Activated naive CD4-positive, alpha-beta T cell treated with anti-CD3 and anti-CD28 coated beads, Interleukin-2, amount 50 U/mL, for 72 hours (primary cell): ENCODE measurements around the gene NKPD1. TPM values are rescaled to one million over a fixed set of nuclear protein-coding genes. Genes with fewer than 3 reads are reported as not detected.
A peak's percentile ranks its signal among the peaks of the same experiment; 100 is the strongest.

Experiments used
- ATAC-seq, 2 donors: fragments of 150-1000 bp; cut with Tn5 transposase; 2 replicates each; pipeline ENCODE4 v1.10.0; 2021; ENCODE audit warnings: mild to moderate bottlenecking in 2 of 2, moderate library complexity in 2 of 2
- DNase-seq, 2 donors: peaks; one replicate each; pipeline ENCODE4 v3.0.0; 2021 to 2022; ENCODE audit warnings: low spot score in 2 of 2
- H3K27ac Mint-ChIP-seq, 2 donors: one replicate each; pipeline ENCODE4 v1.8.0; 2022; ENCODE audit warnings: mild to moderate bottlenecking in 2 of 2, mixed read lengths in 2 of 2
- H3K36me3 Mint-ChIP-seq, 2 donors: one replicate each; pipeline ENCODE4 v1.8.0; 2022; ENCODE audit warnings: mixed read lengths in 2 of 2
- H3K9me3 Mint-ChIP-seq, 2 donors: one replicate each; pipeline ENCODE4 v1.8.0; 2022; ENCODE audit warnings: mixed read lengths in 2 of 2
- total RNA-seq, 2 donors: library from RNA; stranded (reverse); gene quantifications; one replicate each; pipeline ENCODE4 v1.2.3, GENCODE V29; 2022

Gene NKPD1
- total RNA-seq, 2 donors from 2014 or later: 0.14 TPM; not detected in 1

DNA sequence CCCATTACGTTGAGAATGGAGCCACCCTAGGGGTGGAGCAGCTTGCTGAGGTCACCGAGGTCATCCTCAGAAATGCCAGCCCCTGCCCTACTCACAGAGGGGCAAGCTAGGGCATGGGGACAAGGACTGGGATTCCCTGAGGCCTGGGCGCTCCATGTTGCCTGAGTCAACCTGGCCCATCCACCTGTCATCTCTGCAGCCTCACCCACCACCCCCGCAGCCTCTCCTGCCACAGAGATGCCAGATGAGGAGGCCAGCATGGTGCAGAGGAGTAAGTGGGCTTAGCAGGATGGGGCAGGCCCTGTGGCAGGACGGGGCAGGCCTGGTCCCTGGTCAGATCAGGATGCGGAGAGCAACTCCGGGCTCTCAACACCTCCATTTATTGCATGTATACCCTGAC lies 9.5 kb downstream of the NKPD1 start:
- Mint-ChIP-seq H3K27ac (peak overlapping the region in 1 of 2 donors; percentile 7), H3K9me3 (peaks cover 0 to 4% of the 10 kb centered on the region in 2 donors), H3K36me3 (peaks cover 5 to 11% of the 10 kb centered on the region in 2 donors)
- DNase-seq (no peak), ATAC-seq (no peak)

- Mint-ChIP-seq H3K9me3 (peaks cover 0 to 4% of the 10 kb centered on the region in 2 donors), H3K36me3 (peaks cover 5 to 11% of the 10 kb centered on the region in 2 donors), H3K27ac (no peak overlapping the region)
- DNase-seq (no peak), ATAC-seq (peak in 1 of 2 donors; percentile 34)
Observed at GRCh38 chr19:45150751-45151281, 10.0 kb downstream of the NKPD1 start.

DNA sequence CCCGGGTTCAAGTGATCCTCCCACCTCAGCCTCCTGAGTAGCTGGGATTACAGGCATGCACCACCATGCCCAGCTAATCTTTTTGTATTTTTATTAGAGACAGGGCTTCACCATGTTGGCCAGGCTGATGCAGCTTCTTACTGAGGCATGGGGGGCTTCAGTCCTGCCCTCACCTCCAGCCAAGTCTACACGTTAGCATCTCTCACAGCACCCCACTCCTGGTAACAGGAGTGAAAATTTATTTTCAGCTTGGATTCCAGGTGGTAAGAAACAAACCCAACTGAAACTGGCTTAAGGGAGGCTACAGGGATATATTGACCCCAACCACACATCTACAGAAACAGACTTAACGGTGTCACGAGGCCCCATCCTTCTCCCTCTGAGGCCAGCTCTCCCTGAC lies 10.6 kb downstream of the NKPD1 start:
- no peak overlapping the region for H3K27ac Mint-ChIP-seq
- peaks cover 5 to 11% of the 10 kb centered on the region in 2 donors for H3K36me3 Mint-ChIP-seq
- DNase-seq: no peak
- no peak for ATAC-seq
- H3K9me3 Mint-ChIP-seq: peaks cover 0 to 4% of the 10 kb centered on the region in 2 donors

- DNase-seq (no peak), ATAC-seq (no peak)
- peaks cover 5 to 9% of the 10 kb centered on the region in 2 donors for H3K36me3 Mint-ChIP-seq
- H3K9me3 Mint-ChIP-seq: peaks cover 0 to 4% of the 10 kb centered on the region in 2 donors
- no peak overlapping the region for H3K27ac Mint-ChIP-seq
Observed at GRCh38 chr19:45149129-45149528, 11.7 kb downstream of the NKPD1 start.

GRCh38 chr19:45147835-45148676 lies 12.7 kb downstream of the NKPD1 start:
- DNase-seq (no peak), ATAC-seq (no peak)
- no peak overlapping the region for H3K27ac Mint-ChIP-seq
- peaks cover 5 to 6% of the 10 kb centered on the region in 2 donors for H3K36me3 Mint-ChIP-seq
- H3K9me3 Mint-ChIP-seq: peaks cover 0 to 4% of the 10 kb centered on the region in 2 donors

DNA sequence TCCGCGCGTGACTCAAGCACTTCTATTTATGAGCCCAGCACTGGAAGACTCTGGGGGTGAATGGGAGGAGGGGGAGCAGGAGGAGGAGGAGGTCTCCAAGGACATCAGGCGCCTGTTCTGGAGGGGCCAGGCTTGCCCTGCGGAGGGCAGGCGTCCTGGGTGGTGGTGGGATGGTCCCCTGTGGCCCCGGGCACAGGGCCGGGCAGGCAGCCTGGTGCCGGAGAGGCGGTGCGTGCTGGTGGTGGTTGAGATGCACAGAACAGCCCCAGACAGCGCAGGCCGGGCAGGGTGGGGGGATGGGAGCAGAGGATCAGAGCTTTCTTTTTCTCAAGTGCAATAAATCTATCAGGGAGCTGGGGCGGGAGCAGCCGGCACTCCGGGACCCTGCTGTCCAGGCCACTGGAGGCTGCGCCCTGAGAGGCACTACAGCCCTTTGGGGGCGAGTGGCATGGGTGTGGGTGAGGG lies 14.0 kb downstream of the NKPD1 start:
- DNase-seq (no peak), ATAC-seq (no peak)
- H3K36me3 Mint-ChIP-seq: peaks cover 0 to 9% of the 10 kb centered on the region in 2 donors
- H3K27ac Mint-ChIP-seq: no peak overlapping the region
- H3K9me3 Mint-ChIP-seq: no peaks in the 10 kb centered on the region

- H3K36me3 Mint-ChIP-seq: peaks cover 0 to 5% of the 10 kb centered on the region in 2 donors
- ATAC-seq (no peak), DNase-seq (no peak)
- H3K27ac Mint-ChIP-seq: no peak overlapping the region
- H3K9me3 Mint-ChIP-seq: no peaks in the 10 kb centered on the region
Observed at GRCh38 chr19:45146251-45146650, 14.5 kb downstream of the NKPD1 start.

GRCh38 chr19:45145270-45146189 lies 15.3 kb downstream of the NKPD1 start:
- Mint-ChIP-seq H3K36me3 (peaks cover 0 to 5% of the 10 kb centered on the region in 2 donors), H3K27ac (no peak overlapping the region), H3K9me3 (no peaks in the 10 kb centered on the region)
- DNase-seq: no peak
- ATAC-seq: no peak

- DNase-seq (no peak), ATAC-seq (no peak)
- H3K36me3 Mint-ChIP-seq: peaks cover 0 to 5% of the 10 kb centered on the region in 2 donors
- H3K27ac Mint-ChIP-seq: no peak overlapping the region
- no peaks in the 10 kb centered on the region for H3K9me3 Mint-ChIP-seq
Observed at GRCh38 chr19:45144431-45145269, 16.1 kb downstream of the NKPD1 start.

GRCh38 chr19:45142726-45143110 lies 18.1 kb downstream of the NKPD1 start:
- Mint-ChIP-seq H3K36me3 (peaks cover 0 to 5% of the 10 kb centered on the region in 2 donors), H3K27ac (peak overlapping the region; percentile 44 to 87), H3K9me3 (no peaks in the 10 kb centered on the region)
- no peak for ATAC-seq
- DNase-seq: no peak

GRCh38 chr19:45142016-45142725 lies 18.6 kb downstream of the NKPD1 start:
- Mint-ChIP-seq H3K9me3 (no peaks in the 10 kb centered on the region), H3K27ac (peak overlapping the region; percentile 14 to 44), H3K36me3 (peaks cover 0 to 5% of the 10 kb centered on the region in 2 donors)
- no peak for ATAC-seq
- no peak for DNase-seq

DNA sequence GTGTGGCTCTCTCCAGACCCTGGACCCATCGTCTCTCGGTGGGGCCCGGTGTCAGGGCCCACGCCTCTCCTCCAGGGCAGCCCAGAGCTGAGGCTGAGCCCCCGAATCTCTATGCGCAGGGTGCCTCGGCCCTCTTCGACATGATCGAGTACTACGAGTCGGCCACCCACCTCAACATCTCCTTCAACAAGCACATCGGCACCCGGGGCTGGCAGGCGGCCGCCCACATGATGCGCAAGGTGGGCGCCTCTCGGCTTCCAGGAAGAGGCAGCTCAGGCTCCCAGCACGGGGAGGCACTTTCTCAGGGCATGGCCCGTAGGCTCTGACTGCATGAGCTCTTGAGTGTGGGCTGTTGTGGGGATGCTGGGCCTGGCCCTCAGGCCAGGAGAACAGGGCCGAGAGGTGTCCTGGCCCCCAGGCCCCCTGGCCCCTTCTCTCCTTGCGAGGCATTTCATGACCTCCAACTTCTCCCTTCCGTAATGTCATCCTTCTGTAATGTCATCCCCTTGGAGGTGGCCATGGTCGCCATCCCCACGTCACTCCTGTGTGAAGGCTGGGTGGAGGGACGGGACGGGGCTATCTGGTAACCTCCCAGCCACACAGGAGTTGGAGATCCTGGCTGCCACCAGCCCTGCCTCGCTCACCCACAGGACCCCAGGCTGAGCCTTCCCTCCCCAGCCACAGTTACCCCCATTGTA lies 19.4 kb downstream of the NKPD1 start:
- ATAC-seq: no peak
- no peak for DNase-seq
- H3K36me3 Mint-ChIP-seq: peaks cover 0 to 5% of the 10 kb centered on the region in 2 donors
- H3K9me3 Mint-ChIP-seq: no peaks in the 10 kb centered on the region
- no peak overlapping the region for H3K27ac Mint-ChIP-seq

- no peaks in the 10 kb centered on the region for H3K9me3 Mint-ChIP-seq
- ATAC-seq: no peak
- peaks cover 0 to 5% of the 10 kb centered on the region in 2 donors for H3K36me3 Mint-ChIP-seq
- no peak for DNase-seq
- no peak overlapping the region for H3K27ac Mint-ChIP-seq
Observed at GRCh38 chr19:45140533-45140932, 20.2 kb downstream of the NKPD1 start.

- ATAC-seq: no peak
- DNase-seq: no peak
- H3K27ac Mint-ChIP-seq: peak overlapping the region in 1 of 2 donors; percentile 78
- peaks cover 0 to 5% of the 10 kb centered on the region in 2 donors for H3K36me3 Mint-ChIP-seq
- H3K9me3 Mint-ChIP-seq: no peaks in the 10 kb centered on the region
Observed at GRCh38 chr19:45140144-45140503, 20.7 kb downstream of the NKPD1 start.
